Activated gamma-delta T cell (primary cell): Measurements from ENCODE around the gene ZNF343.
"Not testable (repeated sequence)": the region's sequence is repeated elsewhere in the genome, so short reads cannot be mapped to it uniquely, and the experiment has no call there.

Source experiments
- DNase-seq: peaks from one replicate; lab custom pipeline; 2025; lab: John Stamatoyannopoulos, UW
- total RNA-seq, 2 donors: gene quantifications; one replicate each; lab custom pipeline; 2026; lab: John Stamatoyannopoulos, UW

The ZNF343 gene
- total RNA-seq = 18.6 to 23.7 reads per million in 2 donors

DNA sequence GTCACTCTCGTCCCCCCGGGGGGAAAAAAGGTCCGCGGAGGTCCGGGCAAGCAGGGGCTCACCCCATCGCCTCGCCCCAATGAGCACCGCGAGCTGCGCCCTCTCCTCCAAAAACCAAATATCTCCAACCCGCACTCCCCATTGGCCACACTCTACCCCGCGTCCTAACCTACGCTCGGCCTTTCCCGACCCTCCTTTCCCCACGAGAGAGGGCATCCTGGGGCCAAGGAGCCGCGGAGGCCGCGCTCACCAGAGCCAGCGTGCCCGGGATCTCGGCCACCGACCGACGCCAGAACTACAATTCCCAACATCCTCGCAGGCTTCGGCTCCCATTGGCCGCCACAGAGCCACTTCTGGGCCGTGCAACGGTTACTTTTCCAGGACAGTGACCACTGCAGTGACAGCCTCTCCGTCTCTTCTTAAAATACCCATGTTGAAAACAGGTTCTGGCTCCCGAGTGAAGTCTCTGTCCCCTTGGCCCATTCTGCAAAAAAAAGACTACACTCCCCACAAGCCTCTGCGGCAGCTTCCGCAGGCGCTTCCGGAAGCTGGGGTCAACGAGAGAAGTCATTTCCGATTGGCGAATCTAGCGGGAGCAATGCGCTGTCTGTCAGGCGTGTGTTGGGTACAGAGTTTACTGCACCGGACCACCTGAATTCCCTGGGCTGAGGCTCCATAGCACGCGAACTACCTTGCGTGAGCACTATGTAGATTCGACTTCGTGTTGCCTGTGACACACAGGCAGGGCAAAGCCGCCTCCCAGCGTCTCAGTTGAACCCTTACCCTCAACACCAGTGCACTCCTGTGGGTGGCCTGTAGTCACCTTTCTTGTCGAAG lies at the start of gene ZNF343:
Gene ZNF343, minus strand, starts transcription at position 285 of the 837 bp plus-strand sequence. CDS start 15,020 bp downstream, outside the sequence.
- peak; percentile 25 for DNase-seq

DNA sequence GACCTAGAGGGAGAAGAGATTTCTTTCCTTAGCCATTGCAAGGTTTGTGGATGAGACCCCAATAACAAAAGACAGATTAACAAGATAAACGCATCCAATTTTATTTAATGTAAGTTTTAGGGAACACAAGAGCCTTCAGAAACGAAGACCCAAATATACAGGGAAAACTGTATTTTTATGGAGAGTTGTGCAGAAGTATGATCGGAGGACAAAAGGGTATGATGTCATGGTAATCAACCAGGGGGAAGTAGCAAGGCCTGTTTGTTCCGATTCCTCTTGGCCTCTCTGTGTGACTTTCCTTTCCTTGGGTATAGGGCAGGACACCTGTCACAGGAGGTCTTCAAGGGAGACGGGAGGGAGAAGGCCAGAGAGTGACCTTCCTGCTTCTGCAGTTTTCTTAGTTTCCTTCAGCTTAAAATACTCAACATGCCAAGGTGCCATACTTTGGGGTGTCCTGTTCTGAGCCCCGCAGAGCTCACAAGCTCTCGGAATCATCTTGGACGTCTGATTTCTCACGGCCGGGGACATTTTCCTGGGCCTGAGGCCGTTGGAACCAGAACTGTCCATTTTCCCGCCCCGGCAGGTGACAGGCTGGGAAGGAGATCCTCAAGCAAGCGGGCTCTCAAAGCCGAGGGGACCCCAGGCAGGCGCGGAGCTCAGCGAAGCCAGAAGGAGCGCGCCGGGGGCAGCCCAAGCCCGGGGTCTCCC lies 49.3 kb upstream of the ZNF343 start:
- no peak for DNase-seq

DNA sequence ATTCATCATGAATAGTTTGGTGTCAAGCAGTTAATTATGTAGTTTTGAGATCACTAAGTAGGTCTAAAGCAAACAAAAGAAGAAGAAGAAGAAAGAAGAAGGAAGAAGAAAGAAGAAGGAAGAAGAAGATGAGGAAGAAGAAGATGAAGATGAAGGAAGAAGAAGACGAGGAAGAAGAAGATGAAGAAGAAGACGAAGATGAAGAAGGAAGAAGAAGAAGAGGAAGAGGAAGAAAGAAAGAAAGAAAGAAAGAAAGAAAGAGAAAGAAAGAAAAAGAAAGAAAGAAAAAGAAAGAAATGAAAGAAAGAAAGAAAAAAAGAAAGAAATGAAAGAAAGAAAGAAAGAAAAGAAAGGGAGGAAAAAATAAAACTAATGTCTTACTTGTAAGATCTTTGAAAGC lies 36.9 kb upstream of the ZNF343 start:
- no peak for DNase-seq

DNA sequence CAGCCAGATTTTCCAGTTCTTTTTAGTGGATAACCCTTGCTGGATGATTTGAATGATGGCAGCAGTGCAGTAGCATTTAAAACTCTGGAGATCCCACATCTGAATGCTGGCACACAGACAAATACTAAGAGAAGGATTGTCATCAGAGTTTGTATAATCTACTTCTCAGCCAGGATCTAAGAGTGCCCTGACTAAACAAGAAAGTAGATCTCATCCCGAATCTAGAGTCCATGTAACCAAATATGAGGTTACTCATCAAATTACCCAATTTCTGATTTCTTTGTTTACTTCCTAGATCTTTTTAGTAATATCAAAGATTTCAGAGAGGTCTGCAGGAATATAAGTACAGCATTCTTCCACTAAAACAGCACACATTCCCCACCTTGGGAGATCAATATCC lies 35.5 kb upstream of the ZNF343 start:
- no peak for DNase-seq

DNA sequence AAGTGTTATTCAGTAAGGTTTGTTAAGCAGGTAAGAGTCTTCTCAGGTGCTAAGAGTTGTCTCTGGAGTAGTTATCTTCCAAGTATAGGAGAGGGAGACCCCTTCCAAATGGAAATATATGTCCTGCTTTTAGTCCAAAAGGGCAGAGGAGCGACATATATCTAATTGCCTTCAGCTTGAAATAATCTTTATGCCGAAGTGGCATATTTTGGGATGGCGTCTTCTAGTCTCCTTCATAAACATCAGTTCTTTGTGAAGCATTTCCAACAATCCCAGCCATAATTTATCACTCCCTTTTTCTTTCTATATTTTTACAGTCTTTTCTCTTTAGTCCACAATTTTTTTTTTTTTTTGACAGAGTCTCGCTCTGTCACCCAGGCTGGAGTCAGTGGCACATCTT lies 33.6 kb upstream of the ZNF343 start:
- DNase-seq = no peak

DNA sequence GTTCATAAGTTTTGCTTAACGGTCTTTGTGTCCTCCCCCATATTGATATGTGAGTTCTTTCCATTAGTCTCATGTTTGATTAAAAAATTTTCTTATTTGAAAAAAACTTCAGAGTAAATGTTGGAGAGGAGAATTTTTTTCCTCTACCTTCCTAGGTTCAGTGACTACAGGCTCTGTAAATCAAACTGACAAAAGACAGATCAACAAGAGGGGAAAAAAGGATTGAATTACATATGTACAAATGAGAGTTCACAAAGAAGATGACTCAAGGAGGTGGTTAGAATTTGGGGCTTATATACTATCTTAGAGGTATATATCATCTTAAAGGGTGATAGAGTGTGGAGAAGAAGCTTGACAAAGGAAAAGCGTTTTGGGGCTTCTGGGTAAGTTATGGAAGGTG lies 33.2 kb upstream of the ZNF343 start:
- no peak for DNase-seq

DNA sequence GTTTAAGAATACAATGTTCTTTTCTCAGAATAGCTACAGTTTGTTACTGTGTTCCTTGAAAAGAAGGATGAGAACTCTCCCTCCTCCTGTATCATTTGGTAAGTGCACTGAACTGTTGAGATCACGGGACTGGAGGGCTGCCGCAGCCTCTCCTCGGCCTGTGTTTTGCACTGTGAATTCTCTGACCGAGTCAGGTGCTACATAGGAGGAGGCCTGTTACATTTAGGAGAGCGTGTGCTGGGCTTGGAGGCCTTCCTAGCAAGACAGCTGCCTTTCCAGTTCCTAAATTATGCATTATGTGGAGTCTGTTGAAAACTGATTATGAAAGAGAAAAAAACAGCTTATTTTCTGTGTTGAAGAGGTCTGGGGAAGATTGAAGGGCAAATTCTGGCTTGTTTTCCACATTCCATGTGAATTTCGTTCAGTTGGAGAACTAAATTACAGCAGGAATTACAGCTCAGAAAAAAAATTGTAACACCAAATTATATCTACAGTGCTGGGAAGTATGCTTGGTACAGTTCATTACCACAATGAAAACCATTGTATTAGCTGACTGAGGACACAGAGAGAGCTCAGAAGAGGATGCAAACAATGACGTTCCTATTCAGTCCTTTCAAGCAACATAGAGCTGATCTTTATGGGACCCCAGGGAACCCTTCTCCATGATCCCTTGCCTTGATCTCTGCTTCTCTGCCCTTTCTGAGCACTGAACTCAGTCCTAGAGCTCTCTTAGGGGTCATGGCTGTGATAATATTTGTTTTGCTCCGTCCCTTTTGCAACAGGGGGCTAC lies 30.4 kb upstream of the ZNF343 start:
- no peak for DNase-seq

DNA sequence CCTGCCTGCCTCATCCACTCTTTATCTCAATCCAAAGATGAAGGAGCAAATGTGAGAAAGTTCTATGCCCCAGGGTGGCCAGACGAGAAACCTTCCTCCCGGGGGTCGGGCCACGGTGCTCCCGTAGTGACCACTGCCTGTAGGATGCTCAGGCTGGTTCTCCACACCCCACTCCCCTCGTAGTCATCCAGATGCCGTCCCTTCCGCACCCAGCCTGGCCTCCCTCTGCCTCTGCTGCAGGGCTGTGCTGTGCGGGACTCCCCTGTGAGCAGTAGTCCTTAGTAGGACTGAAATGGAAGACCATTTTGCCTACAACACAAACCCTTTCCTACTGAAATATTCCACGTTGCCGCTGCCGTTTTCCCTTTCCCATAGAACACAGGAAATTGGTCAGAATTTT lies 29.6 kb upstream of the ZNF343 start:
- DNase-seq = no peak

DNA sequence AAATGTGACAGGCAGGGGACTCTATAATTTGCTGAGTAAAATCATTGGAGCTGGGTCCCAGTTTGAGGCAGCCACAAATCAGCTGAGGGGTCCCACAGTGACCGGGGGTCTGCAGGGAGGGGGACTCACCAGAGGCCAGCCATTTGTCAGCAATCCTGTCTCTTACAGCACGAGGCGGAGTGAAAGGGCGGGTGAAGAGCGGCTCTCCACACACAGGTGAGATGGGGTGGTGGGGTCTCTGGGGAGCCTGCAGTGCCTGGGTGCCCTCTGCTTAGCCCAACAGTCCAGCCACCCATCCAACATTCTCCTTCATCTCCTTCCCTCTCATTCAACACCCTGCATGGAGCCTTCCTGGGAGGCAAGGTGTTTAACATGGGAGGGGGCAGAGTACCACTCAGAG lies 28.4 kb upstream of the ZNF343 start:
- DNase-seq = no peak

DNA sequence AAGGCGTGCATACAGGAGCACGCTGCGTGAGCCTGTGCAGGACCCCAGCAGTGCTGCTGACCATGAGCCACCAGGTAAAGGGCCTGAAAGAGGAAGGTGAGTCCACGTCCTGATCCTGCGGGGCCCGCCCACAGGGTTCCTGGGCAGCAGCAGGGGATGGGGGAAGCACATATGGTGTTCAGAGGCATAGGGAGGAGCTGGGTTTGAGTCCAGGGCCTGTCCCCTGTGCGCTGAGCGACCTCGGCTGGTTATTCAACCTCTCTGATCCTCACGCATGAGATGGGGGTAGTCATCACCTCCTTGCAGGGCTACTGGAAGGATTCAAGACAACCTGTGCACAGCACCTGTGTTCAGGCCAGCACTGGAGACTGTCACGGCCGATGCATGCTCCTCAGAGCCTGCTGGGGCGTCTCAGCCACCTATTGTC lies 27.9 kb upstream of the ZNF343 start, which contains the start of gene TMC2:
Gene TMC2, plus strand, starts transcription at position 14 of the 427 bp plus-strand sequence. Its CDS starts 49 bp downstream, at position 63.
- DNase-seq = no peak

DNA sequence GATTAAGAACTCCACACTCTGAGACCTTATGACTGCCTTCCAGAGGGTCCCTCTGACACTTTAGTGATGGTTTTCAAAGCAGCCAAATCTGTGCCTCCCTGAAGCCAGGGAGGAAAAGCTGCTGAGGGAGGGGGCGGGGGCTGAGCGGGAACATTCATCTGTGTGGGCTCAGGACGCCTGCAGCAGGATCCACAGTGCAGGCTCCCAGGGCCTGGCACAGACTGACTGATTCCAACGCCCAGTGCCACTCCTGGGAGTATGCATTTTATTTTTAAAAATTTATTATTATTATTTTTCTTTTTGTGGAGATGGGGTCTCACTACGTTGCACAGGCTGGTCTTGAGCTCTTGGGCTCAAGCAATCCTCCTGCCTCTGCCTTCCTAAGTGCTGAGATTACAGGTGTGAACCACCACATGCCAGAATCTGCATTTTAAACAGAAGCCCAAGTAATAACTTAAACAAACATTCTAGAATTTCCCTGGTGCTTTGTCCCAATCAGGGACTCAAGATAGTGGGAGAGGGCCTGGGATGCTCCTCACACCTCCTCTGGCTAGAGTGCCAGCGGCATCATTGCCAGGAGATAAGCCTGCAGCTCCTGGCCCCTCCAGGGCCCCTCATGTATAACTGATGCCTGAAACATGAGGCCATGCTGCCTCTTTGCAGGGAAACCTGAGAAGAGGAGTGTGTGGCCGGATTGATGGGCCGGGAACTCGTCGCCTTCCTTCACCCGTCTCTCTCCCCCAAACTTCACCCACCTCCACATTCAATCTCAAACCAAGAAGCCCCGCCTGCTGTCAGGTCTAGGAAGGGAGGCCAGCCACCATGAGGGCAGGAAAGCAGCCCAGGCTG lies 27.2 kb upstream of the ZNF343 start:
- DNase-seq = no peak

DNA sequence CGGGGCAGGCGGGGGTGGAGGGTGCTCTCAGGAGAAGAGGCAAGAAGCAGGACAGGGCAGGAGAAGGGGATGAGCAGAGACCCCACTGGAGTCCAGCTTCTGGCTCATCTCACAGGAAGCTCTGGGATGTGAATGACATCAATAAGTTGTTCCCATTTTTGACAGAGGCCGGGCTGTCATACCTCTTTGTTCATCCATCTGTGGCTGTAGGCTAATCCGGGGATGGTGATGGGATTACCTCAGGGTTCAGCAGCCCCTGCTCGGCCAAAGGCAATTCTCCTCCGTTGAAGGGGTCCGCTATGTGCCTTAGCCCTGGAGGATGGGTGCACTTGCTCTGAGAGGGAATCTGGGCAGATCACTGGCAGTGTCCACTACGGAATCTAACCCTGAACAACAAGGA lies 24.4 kb upstream of the ZNF343 start:
- no peak for DNase-seq

DNA sequence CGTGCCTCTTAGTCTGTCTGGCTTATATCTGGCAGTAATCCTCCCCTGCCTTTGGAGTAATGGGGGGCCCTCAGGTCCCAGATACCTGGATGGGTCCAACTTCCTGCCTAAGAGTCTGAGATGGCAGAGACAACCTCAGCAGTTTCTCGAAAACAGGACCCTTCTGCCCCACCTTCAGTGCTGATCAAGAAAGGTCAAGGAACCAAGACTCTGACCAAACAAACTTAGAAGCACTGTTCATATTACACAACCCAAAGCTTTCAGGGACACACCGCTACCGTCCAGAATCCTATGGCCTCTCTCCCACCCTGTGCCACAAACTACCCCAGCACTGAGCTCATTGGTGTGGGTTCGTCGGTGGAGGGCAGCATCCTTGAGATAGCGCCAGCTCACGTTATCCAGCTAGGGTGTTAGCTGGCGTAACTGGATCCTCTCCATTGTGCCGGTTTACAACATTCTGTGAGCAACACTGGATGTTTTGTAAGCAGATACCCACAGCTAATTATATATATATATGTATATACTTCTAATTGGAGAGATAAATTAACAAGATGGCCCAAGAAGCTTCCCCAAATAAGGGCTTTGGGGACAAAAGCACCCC lies 20.1 kb upstream of the ZNF343 start:
- no peak for DNase-seq

DNA sequence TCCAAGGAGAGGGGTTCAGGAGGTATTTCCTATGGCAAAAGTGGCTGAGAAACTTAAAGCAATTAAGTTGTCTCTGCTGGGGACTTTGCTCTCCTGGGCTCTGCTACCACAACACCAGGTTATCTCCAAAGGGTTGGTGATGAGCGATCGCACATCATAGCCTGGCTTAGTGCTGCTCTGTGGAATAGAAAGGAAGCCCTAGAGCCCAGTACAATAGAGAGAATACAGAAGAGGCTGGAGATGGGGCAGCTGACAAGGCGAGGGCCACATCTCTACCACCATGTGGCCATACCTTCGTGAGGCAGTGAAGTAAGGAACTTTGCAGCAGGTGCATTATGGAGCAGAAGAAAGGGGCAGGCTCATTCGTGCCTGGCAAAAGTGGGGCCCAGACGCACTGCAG lies 19.0 kb upstream of the ZNF343 start:
- no peak for DNase-seq

DNA sequence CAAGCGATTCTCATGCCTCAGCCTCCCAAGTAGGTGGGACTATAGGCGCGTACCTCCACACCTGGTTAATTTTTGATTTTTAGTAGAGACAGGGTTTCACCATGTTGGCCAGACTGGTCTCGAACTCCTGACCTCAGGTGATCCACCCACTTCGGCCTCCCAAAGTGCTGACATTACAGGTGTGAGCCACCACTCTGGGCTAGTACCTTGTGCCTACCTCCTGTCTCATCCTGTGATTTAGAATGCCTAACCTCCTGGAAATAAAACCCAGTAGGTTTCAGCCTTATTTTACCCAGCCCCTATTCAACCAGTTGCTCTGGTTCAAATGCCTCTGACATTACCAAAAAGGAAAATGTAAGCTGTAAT lies 17.5 kb upstream of the ZNF343 start:
- not testable (repeated sequence) for DNase-seq

DNA sequence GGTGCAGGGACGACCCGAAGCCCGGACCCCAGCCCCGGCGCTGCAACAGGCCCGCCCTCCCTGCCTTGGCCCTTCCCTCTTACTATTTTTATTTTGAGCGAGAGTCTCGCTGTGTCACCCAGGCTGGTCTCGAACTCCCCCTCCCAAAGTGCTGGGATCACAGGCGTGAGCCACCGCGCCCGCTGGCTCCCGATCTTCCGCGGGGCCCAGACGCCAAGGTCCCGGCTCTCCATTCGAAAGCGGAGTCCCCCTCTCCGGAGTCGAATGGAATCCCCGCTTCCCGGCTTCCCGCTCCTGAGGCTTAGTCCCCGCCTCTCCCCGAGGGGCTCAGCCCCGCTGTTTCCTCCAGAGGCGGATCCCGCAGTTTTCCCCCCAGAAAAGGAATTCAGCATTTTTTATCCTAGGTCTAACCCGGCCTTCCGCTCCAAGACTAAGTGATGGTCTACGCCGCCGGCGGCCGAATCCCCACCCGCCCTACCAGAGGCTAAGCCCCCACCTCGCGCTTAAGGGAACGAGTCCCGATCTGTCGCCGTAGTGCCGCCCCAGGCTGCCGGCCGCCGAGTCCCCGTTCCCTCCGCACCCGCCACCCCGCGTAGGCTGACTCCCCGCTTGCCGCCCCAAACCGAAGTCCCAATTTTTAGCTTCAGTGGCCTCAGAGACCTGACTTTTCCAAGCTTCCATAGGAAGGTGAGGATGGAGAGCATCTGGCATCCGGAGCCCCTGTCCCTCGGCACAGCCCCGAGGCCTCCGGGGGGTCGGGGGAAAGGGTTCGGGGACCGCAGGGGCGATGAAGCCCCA lies 16.2 kb upstream of the ZNF343 start:
- peak; percentile 19 for DNase-seq

DNA sequence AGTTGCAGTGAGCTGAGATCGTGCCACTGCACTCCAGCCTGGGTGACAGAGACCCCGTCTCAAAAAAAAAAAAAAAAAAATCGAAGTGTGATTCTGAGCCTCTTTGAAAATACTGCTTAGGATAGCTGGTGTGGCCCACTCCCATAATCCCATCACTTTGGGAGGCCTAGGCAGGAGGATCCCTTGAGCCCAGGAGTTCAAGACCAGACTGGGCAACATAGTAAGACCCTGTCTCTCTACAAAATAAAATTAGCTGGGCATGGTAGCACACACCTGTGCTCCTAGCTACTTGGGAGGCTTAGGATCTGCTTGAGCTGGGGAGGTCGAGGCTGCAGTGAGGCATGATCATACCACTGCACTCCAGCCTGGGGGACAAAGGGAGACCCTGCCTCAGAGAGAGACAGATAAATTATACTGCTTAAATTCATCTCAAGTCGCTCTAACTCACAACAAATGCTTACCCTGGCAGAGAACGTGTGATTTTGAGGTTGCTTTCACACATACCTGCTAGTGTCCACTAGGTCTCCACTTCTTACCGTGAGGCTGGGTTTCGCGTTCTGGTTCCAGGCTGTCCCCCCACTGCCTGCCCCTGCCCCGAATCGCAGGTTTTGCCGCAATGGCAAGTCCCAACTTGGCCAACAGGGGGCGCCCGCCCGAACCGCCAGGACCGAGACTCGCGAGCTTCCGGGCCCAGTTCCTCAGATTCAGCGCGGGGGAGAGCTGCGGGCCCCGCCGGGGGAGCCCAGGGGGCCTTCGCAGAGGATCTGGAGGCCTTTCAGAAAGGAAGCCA lies 15.4 kb upstream of the ZNF343 start:
- peak; percentile 73 for DNase-seq

DNA sequence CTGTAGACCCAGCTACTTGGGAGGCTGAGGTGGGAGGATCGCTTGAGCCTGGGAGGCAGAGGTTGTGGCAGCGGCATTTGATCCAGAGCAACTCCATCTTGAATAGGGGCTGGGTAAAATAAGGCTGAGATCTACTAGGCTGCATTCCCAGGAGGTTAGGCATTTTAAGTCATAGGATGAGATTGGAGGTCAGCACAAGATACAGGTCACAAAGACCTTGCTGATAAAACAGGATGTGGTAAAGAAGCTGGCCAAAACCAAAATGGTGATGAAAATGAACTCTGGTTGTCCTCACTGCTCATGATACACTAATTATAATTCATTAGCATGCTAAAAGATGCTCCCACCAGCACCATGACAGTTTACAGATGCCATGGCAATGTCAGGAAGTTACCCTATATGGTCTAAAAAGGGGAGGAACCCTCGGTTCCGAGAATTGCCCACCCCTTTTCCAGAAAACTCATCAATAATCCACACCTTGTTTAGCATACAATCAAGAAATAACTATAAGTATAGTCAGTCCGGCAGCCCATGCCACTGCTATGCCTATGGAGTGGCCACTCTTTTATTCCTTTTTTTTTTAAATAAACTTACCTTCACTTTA lies 14.2 kb upstream of the ZNF343 start:
- DNase-seq = not testable (repeated sequence)
